HepG2 (cell line): Measurements from ENCODE around the gene PFN4. TPM values are rescaled to one million over a fixed set of nuclear protein-coding genes. Genes with fewer than 3 reads are reported as not detected.

ENCODE experiments used
- ATF5 ChIP-seq: sonication (generic); formaldehyde crosslinking; IDR thresholded peaks from 2 replicates; pipeline ENCODE4 v1.4.0; 2020; ENCODE audit warnings: mild to moderate bottlenecking, low read depth, missing genetic modification reagents
- BRD4 ChIP-seq: sonication (generic); formaldehyde crosslinking; IDR thresholded peaks from 2 replicates; pipeline ENCODE4 v1.4.0; 2020; ENCODE audit warnings: missing genetic modification reagents
- HDAC6 ChIP-seq: fragments of 200-600 bp; sonication (generic); IDR thresholded peaks from 2 replicates; pipeline ENCODE4 v1.7.0; 2017; ENCODE audit warnings: mild to moderate bottlenecking, antibody characterized with exemption, low read length, low read depth
- HMGXB3 ChIP-seq: sonication (generic); formaldehyde crosslinking; IDR thresholded peaks from 2 replicates; pipeline ENCODE4 v1.4.0; 2020; ENCODE audit warnings: missing genetic modification reagents, borderline replicate concordance
- TCF7 ChIP-seq: sonication (generic); IDR thresholded peaks from 2 replicates; pipeline ENCODE4 v1.6.1; 2016; ENCODE audit warnings: antibody characterized with exemption, low read depth
- ZNF10 ChIP-seq: sonication (generic); formaldehyde crosslinking; IDR thresholded peaks from 2 replicates; pipeline ENCODE4 v1.4.0; 2020; ENCODE audit warnings: mild to moderate bottlenecking, low read depth, missing genetic modification reagents, borderline replicate concordance
- ZNF101 ChIP-seq: sonication (generic); formaldehyde crosslinking; IDR thresholded peaks from 2 replicates; pipeline ENCODE4 v1.4.0; 2020; ENCODE audit warnings: mild to moderate bottlenecking, low read depth, missing genetic modification reagents, borderline replicate concordance
- ZNF609 ChIP-seq: sonication (generic); formaldehyde crosslinking; IDR thresholded peaks from 2 replicates; pipeline ENCODE4 v1.4.0; 2020; ENCODE audit warnings: mild to moderate bottlenecking, missing genetic modification reagents, borderline replicate concordance
- ZNF740 ChIP-seq: sonication (generic); formaldehyde crosslinking; IDR thresholded peaks from 2 replicates; pipeline ENCODE4 v1.4.0; 2020; ENCODE audit warnings: missing genetic modification reagents
- polyA plus RNA-seq, 8 experiments: library from polyadenylated mRNA; depleted of rRNA in 3 of 8; stranded (reverse) in 7 of 8; unstranded in 1 of 8; fragments of >200 nt; fragmentation: Illumina TruSeq in 4 of 8; extraction: Trizol in 4 of 8; gene quantifications; 2 replicates each; pipeline versions ENCODE4 v1.2.1 to v1.2.3, GENCODE V29; 2011 to 2016; ENCODE audit warnings: low read depth in 4 of 8, missing spikeins in 1 of 8, mixed read lengths in 1 of 8; ENCODE audit not compliant: insufficient read depth in 1 of 8
- total RNA-seq, 5 experiments: library from RNA; depleted of rRNA; stranded (reverse); fragments of >200 nt; fragmentation: Illumina TruSeq; extraction: Trizol; gene quantifications; 2 replicates each; pipeline ENCODE4 v1.2.3, GENCODE V29; 2016; ENCODE audit warnings: low read depth in 1 of 5

PFN4 gene
- total and polyA plus RNA-seq, 2 of the 13 experiments (the other 11 are each of a cell fraction or from before 2014, with no cell fraction given), result 0.12 to 0.20 TPM

- TF ChIP-seq ZNF609 (CRISPR knock-in tag) (no peak), ZNF101 (CRISPR knock-in tag) (no peak; the same call in 1 of the 2 replicates), ATF5 (CRISPR knock-in tag) (no peak), HMGXB3 (CRISPR knock-in tag) (peak; percentile 92), ZNF740 (peak; percentile 73; the same call in 1 of the 2 replicates), ZNF10 (CRISPR knock-in tag) (no peak), BRD4 (CRISPR knock-in tag) (no peak; the same call in none of the 2 replicates), TCF7 (no peak), HDAC6 (no peak)
Observed at GRCh38 chr2:24075915-24076848, 47.0 kb downstream of the PFN4 start, which contains the start of gene SF3B6 (continued).
